HUES48 (cell line): Measurements from ENCODE around the gene BIRC6.

Experiments used
- H3K27ac ChIP-seq: one replicate; pipeline ENCODE4 v1.7.0; 2013; ENCODE audit warnings: low read depth, low read length, inconsistent platforms
- H3K27me3 ChIP-seq: 2 replicates; pipeline ENCODE4 v1.6.1; 2013; ENCODE audit warnings: mild to moderate bottlenecking, low read length; ENCODE audit not compliant: control insufficient read depth, insufficient read depth
- H3K36me3 ChIP-seq: 2 replicates; pipeline ENCODE4 v1.6.1; 2013; ENCODE audit warnings: low read length; ENCODE audit not compliant: control insufficient read depth, insufficient read depth
- H3K4me1 ChIP-seq: 2 replicates; pipeline ENCODE4 v1.6.1; 2013; ENCODE audit warnings: mild to moderate bottlenecking, low read length; ENCODE audit not compliant: control insufficient read depth, insufficient read depth
- H3K4me3 ChIP-seq: 2 replicates; pipeline ENCODE4 v1.5.1; 2013; ENCODE audit warnings: mild to moderate bottlenecking, low read depth, low read length
- H3K9ac ChIP-seq: 2 replicates; pipeline ENCODE4 v1.6.1; 2013; ENCODE audit warnings: mild to moderate bottlenecking, low read depth, low read length, moderate library complexity
- H3K9me3 ChIP-seq: 2 replicates; pipeline ENCODE4 v1.6.1; 2013; ENCODE audit warnings: low read length; ENCODE audit not compliant: control insufficient read depth, insufficient read depth

BIRC6 gene

DNA sequence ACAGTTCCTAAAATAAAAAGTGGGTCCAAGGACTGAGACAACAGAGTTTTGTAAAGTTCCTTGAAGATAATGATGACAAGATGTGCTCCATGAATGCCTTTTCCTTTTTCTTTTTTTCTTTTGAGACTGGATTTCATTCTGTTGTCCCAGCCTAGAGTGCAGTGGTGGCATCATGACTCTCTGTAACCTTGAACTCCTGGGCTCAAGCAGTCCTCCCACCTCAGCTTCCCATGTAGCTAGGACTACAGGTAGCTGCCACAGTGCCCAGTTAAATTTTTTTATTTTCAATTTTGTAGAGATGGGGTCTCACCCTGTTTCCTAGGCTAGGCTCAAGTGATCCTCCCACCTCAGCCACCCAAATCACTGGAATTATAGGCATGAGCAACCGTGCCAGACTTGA lies 254.9 kb downstream of the BIRC6 start:
- Histone ChIP-seq H3K4me3 (no peak overlapping the region), H3K4me1 (no peaks in the 10 kb centered on the region), H3K9me3 (no peaks in the 10 kb centered on the region), H3K27me3 (no peaks in the 10 kb centered on the region), H3K27ac (no peak overlapping the region), H3K36me3 (peaks cover 54% of the 10 kb centered on the region), H3K9ac (no peak overlapping the region)

DNA sequence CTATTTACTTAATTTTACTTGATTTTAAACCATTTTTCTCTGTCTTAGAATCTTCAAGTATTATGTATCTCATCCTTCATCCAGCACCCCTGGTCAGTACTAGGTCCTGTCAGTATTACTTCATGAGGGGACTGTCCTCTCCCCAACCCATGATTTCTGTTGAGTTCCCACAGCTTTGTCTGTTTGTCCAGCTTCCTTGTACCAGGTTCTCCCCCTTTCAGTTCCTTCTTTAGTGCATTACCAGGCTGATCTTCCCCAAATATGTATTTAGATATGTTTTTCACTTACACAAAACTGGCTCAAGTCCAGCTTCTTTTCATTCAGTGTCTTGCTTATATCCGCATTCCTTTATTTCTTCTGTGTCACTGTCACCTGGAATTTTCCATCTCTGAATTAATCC lies 257.3 kb downstream of the BIRC6 start:
- Histone ChIP-seq H3K4me1 (no peaks in the 10 kb centered on the region), H3K27me3 (no peaks in the 10 kb centered on the region), H3K27ac (no peak overlapping the region), H3K9me3 (no peaks in the 10 kb centered on the region), H3K36me3 (peaks cover 55% of the 10 kb centered on the region), H3K4me3 (no peak overlapping the region), H3K9ac (no peak overlapping the region)

DNA sequence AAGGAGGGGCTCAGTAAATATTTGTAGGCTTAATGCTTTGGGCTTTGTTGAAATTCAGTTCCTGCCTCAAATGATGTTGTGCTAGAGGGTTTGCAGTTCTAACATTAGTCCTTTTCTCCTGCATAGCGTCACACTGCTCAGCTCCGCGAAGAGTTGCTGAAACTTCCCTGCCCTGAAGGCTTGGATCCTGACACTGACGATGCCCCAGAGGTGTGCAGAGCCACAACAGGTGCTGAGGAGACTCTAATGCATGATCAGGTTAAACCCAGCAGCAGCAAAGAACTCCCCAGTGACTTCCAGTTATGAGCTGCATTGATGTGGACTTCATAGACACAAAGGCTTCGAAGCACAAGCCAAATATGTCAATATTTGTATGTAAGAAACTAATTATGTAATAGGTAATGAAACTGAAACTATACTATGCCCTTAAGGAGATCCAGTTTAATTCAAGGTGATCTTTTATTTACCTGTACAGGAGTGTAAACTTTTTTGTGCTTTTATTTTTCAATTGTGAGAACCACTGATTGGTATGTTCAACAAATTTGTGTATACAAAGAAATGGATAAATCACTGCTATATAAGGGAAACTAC lies 260.9 kb downstream of the BIRC6 start:
- Histone ChIP-seq H3K9me3 (no peaks in the 10 kb centered on the region), H3K27me3 (no peaks in the 10 kb centered on the region), H3K36me3 (peaks cover 45% of the 10 kb centered on the region), H3K27ac (no peak overlapping the region), H3K4me1 (no peaks in the 10 kb centered on the region), H3K9ac (no peak overlapping the region), H3K4me3 (no peak overlapping the region)

DNA sequence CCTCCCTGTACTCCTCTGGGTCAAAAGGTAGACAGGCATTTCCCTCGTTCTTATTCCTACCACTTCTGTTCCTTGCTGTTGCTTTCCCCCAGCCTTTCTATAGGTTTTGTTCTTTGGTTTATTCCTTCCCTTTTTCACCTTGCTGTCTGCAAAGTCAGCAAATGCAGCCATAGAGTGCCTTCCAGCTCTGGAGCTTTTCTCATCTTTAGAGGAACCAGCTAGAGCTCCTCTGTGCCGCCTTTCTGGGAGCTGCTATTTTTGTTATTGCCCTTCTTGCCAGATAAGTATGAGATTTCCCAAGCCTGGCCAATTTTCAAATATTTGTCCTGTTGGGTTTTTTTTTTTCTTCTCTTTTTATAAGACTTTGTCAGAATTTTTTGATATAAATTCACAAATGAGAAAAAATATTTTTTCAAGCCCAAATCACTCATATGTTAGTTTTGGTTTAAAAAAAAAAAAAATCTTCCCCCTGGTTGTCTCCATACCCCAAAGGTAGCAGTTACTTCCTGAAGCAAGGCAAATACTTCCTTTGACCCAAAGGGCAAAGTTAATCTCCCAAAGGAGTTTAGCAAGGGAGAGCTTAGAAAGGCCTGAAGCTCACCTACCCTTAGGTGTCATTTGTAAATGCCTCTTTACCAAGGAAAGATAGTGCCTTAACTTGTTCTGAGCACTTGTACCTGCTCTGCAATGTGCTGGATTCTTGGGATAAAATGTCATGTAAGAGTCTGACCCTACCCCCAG lies 265.9 kb downstream of the BIRC6 start:
- Histone ChIP-seq H3K27ac (no peak overlapping the region), H3K27me3 (no peaks in the 10 kb centered on the region), H3K4me1 (no peaks in the 10 kb centered on the region)

DNA sequence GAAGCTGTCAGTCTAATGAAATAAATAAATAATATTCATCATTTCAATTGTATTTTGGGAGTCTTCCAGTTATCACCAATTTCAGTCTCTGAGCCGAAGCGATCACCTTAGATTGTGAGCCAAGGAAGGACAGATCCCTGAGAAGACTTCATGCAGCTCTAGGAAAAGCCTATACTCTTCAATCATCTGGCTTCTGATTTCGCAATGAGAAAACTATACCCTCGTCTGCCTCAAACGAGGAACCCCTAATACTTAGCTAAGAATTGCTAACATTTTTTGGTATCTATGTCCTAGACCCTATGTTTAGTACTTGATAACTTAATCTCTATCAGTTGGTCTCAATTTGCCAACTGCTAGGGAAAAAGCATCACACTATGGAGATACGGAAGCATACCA lies 266.5 kb downstream of the BIRC6 start:
- Histone ChIP-seq H3K4me3 (no peak overlapping the region), H3K9me3 (no peaks in the 10 kb centered on the region), H3K27me3 (no peaks in the 10 kb centered on the region), H3K9ac (no peak overlapping the region), H3K4me1 (no peaks in the 10 kb centered on the region), H3K36me3 (peaks cover 15% of the 10 kb centered on the region), H3K27ac (no peak overlapping the region)

More for the DNA sequence above, 265.9 kb downstream of the BIRC6 start:
- Histone ChIP-seq H3K36me3 (peaks cover 20% of the 10 kb centered on the region), H3K4me3 (no peak overlapping the region), H3K9ac (no peak overlapping the region), H3K9me3 (no peaks in the 10 kb centered on the region)

DNA sequence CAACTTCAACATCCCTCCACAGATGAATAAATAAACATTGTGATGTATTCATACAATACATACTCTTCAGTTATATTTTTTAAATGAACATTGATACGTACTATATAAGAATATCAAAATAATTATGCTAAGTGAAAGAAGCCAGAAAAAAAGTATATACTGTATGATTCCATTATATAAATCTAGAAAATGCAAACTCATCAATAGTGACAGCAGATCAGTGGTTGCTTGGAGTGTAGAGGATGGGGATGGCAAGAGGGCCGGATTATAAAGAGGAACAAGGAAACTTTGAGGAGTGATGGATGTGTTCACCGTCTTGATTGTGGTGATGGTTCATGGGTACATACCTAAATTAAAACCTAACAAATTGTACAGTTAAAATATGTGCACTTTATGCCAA lies 268.0 kb downstream of the BIRC6 start:
- Histone ChIP-seq H3K4me3 (no peak overlapping the region), H3K27me3 (no peaks in the 10 kb centered on the region), H3K36me3 (peaks cover 5% of the 10 kb centered on the region; the same call in 1 of the 2 replicates), H3K9me3 (no peaks in the 10 kb centered on the region), H3K4me1 (no peaks in the 10 kb centered on the region), H3K27ac (no peak overlapping the region), H3K9ac (no peak overlapping the region)

DNA sequence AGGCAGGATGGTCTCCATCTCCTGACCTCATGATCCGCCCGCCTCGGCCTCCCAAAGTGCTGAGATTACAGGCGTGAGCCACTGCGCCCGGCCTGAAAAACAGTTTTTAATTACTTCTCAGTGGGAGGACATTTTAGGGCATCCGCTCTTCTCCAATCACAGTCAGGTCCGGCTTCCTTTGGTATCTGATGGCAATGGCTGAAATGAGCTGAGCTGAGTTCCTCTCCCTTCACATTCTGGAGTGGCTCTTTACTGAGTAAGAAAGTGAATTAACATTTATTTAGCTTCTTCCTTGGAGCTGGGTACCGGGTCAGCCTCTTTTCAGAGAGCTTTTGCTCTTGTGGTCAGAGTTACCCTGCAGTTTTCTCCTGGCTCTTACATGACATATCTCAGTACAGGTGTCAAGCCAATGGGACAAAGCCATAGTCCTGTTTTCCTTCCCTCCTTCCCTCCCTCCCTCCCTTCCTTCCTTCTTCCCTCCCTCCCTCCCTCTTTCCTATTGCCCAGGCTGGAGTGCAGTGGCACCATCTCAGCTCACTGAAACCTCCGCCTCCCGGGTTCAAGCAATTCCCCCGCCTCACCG lies 269.9 kb downstream of the BIRC6 start:
- peak overlapping the region; percentile 92 for H3K4me3 ChIP-seq
- no peaks in the 10 kb centered on the region for H3K4me1 ChIP-seq
- H3K36me3 ChIP-seq: peaks cover 17% of the 10 kb centered on the region; the same call in 1 of the 2 replicates

DNA sequence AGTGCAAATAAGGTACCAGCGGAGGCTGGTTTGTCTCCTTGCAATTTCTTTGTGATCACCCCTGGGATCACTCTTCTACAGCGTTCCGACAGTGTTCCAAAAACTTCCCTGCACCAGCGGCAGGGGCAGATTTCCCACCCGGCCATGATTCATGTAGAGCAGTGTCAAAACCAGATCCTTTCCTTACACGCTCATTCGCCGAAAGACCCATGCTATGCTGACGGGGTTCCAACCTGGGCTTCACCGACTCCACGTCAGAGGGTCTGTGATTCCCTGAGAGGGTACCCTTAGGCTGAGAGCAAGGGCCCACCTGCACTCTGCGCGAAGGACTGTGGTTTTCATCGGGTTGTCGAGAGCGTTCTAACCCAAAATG lies 270.6 kb downstream of the BIRC6 start:
- Histone ChIP-seq H3K27me3 (no peaks in the 10 kb centered on the region), H3K27ac (peak overlapping the region; percentile 79), H3K9ac (peak overlapping the region; percentile 68), H3K4me1 (no peaks in the 10 kb centered on the region), H3K4me3 (peak overlapping the region; percentile 92), H3K36me3 (peaks cover 16% of the 10 kb centered on the region), H3K9me3 (no peaks in the 10 kb centered on the region)

More for the DNA sequence above, 269.9 kb downstream of the BIRC6 start:
- H3K27me3 ChIP-seq: no peaks in the 10 kb centered on the region
- H3K9ac ChIP-seq: no peak overlapping the region
- H3K9me3 ChIP-seq: no peaks in the 10 kb centered on the region
- H3K27ac ChIP-seq: peak overlapping the region; percentile 79

DNA sequence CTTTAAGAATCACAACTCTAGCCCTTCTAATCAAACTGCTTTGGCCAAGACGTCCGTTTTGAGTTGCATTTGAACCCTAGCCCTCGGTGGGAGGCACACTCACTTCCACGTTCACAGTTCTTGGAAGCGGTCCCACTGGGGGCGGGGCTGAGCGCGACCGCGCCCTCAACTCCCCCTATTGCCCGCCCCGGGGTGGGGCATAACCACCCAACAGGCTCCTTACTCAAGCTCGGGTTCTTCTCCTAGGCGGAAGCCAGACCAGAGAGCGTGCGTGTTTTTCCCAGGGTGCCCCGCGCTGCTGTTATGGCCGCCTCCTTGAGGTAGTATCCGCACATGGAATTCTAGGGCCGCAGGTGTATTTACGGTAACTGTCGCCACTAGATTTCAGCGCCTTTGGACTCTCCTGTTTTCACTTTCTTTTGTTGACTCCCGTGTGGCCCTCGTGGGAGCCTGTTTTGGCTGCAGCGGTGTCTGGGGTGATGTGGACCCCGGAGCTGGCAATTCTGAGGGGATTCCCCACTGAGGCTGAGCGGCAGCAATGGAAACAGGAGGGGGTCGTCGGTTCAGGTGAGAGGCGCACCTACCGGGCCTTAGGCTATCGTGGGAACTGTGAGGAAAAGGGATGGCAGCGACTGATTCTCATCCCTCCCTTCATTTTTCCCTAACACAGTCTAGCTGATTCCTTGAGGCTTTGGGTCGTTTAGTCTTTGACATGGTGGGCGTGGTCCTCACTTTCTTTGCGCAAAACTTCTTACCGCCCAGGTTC lies 271.2 kb downstream of the BIRC6 start, which contains the start of gene TTC27:
Gene TTC27 (plus strand): TSS at position 237 of the 766 bp plus-strand sequence. CDS start 243 bp downstream, at position 480.
- Histone ChIP-seq H3K27ac (peak within 1 kb of the TSS; percentile 79), H3K9me3 (no peaks in the 10 kb centered on the region), H3K27me3 (no peaks in the 10 kb centered on the region), H3K4me1 (no peaks in the 10 kb centered on the region), H3K36me3 (peaks cover 20% of the 10 kb centered on the region), H3K9ac (peak within 1 kb of the TSS; percentile 75), H3K4me3 (peak within 1 kb of the TSS; percentile 92)

DNA sequence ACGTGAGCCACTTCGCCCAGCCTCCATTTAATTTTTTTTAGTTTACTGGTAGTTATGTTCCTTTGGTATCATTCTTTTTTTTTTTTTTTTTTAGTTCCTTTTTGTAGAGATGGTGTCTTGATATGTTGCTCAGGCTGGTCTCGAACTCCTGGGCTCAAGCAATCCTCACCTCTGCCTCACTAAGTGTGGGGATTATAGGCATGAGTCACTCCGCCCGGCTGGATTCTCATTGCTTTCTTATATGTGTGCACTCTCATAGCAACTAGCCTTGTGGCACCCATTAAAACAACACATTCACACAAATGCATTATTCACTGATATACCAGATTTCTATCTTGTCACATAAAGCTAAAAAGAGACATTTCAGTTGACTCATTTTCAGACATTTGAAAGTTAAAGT lies 275.3 kb downstream of the BIRC6 start:
- H3K36me3 ChIP-seq: peaks cover 53% of the 10 kb centered on the region
- H3K9ac ChIP-seq: no peak overlapping the region
- H3K27me3 ChIP-seq: no peaks in the 10 kb centered on the region
- H3K4me3 ChIP-seq: no peak overlapping the region
- H3K27ac ChIP-seq: no peak overlapping the region
- H3K4me1 ChIP-seq: no peaks in the 10 kb centered on the region
- H3K9me3 ChIP-seq: no peaks in the 10 kb centered on the region
